ENCODE data around the gene KLF11.
"Not testable (repeated sequence)": the region's sequence is repeated elsewhere in the genome, so short reads cannot be mapped to it uniquely, and the experiment has no call there.

Gene KLF11

GRCh38 chr2:10009811-10010781 is 33.3 kb upstream of the KLF11 start:
- DNase-seq: no peak

DNA sequence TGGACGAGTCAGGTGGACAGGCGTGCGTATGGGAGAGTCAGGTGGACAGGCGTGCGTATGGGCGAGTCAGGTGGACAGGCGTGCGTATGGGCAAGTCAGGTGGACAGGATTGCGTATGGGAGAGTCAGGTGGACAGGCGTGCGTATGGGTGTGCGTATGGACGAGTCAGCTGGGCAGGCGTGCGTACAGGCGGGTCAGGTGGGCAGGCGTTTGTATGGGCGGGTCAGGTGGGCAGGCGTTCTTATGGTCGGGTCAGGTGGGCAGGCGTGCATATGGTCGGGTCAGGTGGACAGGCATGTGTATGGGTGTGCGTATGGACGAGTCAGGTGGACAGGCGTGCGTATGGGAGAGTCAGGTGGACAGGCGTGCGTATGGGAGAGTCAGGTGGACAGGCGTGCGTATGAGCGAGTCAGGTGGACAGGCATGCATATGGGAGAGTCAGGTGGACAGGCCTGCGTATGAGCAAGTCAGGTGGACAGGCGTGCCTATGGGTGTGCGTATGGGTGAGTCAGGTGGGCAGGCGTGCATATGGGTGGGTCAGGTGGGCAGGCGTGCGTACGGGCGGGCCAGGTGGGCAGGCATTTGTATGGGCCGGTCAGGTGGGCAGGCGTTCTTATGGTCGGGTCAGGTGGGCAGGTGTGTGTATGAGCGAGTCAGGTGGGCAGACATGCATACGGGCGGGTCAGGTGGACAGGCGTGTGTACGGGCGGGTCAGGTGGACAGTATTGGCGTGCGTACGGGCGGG is 32.3 kb upstream of the KLF11 start:
- DNase-seq: not testable (repeated sequence)

DNA sequence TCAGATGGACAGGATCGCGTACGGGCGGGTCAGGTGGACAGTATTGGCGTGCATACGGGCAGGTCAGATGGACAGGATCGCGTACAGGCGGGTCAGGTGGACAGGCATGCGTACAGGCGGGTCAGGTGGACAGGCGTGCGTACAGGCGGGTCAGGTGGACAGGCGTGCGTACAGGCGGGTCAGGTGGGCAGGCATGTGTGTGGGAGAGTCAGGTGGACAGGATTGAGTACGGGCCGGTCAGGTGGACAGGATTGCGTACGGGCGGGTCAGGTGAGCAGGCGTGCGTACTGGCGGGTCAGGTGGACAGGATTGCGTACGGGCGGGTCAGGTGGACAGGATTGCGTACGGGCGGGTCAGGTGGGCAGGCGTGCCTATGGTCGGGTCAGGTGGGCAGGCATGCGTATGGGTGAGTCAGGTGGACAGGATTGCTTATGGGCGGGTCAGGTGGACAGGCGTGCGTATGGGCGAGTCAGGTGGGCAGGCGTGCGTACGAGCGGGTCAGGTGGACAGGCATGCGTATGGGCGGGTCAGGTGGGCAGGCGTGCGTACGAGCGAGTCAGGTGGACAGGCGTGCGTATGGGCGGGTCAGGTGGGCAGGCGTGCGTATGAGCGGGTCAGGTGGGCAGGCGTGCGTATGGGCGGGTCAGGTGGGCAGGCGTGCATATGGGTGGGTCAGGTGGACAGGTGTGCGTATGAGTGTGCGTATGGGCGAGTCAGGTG is 31.6 kb upstream of the KLF11 start:
- DNase-seq: not testable (repeated sequence)

DNA sequence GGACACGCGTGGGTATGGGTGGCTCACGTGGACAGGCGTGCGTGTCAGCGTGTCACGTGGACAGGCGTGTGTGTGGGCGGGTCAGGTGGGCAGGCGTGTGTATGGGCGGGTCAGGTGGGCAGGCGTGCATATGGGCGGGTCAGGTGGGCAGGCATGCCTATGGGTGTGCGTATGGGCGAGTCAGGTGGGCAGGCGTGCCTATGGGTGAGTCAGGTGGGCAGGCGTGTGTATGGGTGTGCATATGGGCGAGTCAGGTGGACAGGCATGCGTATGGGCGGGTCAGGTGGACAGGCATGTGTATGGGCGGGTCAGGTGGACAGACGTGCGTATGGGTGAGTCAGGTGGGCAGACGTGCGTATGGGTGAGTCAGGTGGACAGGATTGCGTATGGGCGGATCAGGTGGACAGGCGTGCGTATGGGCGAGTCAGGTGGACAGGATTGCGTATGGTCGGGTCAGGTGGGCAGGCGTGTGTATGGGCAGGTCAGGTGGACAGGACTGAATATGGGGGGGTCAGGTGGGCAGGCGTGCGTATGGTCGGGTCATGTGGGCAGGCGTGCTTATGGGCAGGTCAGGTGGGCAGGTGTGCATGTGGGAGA is 30.9 kb upstream of the KLF11 start:
- not testable (repeated sequence) for DNase-seq

DNA sequence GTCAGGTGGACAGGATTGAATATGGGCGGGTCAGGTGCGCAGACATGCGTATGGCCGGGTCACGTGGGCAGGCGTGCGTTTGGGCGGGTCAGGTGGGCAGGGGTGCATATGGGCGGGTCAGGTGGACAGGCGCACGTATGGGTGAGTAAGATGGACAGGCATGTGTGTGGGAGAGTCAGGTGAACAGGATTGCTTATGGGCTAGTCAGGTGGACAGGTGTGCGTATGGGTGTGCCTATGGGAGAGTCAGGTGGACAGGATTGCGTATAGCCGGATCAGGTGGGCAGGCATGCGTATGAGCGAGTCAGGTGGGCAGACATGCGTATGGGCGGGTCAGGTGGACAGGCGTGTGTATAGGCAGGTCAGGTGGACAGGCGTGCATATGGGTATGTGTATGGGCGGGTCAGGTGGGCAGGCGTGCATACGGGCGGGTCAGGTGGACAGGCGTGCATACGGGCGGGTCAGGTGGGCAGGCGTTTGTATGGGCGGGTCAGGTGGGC is 30.3 kb upstream of the KLF11 start:
- DNase-seq: no peak

GRCh38 chr2:10013651-10014417 is 29.5 kb upstream of the KLF11 start:
- not testable (repeated sequence) for DNase-seq

- DNase-seq: no peak
These were observed 28.7 kb upstream of the KLF11 start for GRCh38 chr2:10014418-10015190.

DNA sequence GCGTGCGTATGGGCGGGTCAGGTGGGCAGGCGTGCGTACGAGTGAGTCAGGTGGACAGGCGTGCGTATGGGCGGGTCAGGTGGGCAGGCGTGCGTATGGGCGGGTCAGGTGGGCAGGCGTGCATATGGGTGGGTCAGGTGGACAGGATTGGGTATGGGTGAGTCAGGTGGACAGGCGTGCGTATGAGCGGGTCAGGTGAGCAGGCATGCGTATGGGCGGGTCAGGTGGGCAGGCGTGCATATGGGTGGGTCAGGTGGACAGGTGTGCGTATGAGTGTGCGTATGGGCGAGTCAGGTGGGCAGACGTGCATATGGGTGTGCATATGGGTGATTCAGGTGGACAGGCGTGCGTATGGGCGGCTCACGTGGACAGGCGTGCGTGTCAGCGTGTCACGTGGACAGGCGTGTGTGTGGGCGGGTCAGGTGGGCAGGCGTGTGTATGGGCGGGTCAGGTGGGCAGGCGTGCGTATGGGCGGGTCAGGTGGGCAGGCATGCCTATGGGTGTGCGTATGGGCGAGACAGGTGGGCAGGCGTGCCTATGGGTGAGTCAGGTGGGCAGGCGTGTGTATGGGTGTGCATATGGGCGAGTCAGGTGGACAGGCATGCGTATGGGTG is 27.9 kb upstream of the KLF11 start:
- DNase-seq: not testable (repeated sequence)

- no peak for DNase-seq
These were observed 27.1 kb upstream of the KLF11 start for GRCh38 chr2:10016001-10016801.

DNA sequence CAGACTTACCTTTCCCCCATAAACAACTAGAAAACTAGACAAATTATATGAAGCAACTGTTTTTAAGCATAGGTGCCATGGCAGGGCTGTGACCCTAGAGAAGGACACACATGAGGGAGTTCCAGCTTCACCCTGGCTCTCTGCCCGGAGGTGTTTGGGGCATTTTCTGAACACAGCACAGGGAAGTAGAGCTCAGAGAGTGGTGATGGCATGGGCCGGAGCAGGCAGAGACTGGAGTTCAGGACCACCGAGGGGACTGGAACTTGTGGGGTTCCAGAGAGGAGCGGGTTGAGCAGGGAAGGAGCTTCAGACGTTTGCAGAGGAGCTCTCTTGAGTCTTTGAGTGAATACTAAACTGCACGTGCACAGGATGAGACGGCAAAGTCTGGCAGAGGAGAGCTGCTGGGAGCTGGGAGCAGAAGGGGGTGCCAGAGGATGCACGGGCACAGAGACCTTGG is 26.5 kb upstream of the KLF11 start:
- no peak for DNase-seq

DNA sequence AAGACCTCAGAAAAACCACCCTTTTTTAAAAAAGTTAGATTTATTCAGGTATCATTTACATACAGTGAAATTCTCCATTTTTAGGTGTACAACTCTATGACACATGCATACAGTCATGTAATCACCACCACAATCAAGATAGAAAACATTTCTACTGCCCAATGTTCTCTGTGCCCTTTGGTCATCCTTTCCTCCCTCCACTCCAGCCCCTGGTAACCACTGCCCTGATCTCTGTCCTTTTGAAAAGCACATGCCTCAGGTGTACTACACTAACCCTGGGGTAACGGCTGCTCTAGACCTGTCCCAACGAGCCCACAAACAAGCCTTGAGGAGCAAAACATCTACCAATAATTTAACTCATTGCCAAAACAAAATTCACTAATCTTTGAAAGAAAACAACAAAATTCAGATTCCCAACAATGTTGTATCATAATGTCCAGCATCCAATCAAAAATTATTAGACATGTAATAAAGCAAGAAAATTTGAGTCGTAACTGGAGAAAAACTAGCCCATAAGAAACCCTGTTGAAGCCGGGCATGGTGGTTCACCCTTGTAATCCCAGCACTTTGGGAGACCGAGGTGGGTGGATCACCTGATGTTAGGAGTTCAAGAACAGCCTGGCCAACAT is 25.9 kb upstream of the KLF11 start:
- no peak for DNase-seq

GRCh38 chr2:10019174-10019573 is 24.2 kb upstream of the KLF11 start:
- no peak for DNase-seq

GRCh38 chr2:10019602-10020400 is 23.5 kb upstream of the KLF11 start:
- DNase-seq: no peak

DNA sequence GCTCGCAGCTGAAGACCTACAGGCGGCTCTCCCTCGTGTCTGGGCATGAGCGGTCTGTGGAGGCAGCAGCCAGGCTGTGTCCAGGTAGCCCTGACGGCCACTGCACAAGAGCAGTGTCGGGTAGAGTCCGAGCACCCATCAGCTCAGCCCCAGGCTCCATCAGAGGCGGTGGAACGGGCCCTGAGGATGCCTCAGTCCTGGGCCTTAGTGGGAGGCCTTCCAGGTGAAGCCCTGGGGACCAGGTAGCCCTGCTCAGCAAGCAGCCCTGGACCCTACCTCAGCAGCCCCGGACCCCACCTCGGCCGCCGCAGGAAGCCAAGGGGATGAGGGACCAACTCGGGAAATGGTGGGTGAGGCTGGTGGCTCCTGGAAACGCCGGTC is 21.3 kb upstream of the KLF11 start:
- no peak for DNase-seq

GRCh38 chr2:10022445-10022844 is 20.9 kb upstream of the KLF11 start:
- DNase-seq: no peak

DNA sequence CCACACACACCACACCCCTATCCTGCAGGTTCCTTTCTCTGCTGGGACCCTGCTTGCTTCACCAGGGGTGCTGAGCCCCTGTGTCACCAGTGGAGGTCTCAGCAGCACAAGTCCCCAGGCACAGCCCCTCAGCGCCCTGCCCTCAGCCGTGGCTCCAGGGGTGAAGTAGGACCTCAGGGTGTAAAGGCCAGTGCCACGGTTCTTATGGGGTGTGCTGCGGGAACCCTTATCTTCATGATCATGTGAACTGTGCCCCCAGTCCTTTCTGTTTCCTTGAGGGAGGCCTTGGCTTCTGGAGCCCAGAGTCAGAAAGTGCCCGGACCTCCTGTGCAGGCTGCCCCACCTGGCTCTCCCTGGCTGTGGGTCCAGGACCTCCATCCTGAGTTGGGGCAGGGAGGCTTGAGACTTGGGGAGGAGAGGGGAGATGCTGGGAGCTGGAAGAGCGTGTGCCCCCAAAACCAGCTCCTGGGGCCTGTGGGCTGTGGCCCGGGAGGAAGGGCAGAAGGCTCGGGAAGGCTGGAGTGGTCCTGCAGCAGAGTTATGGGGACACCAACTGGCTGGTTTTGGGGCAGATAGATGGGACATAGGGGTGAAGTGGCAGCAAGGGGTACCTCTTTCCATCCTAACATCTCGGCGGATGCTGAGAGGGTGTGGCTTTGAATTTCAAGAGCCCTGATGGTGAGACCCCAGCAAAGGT is 20.2 kb upstream of the KLF11 start:
- DNase-seq: no peak

- DNase-seq: no peak
These were observed 16.3 kb upstream of the KLF11 start for GRCh38 chr2:10026940-10027569.
